ENCODE results near the gene TERB1.
"Not testable (repeated sequence)": the region's sequence is repeated elsewhere in the genome, so short reads cannot be mapped to it uniquely, and the experiment has no call there.

The TERB1 gene

DNA sequence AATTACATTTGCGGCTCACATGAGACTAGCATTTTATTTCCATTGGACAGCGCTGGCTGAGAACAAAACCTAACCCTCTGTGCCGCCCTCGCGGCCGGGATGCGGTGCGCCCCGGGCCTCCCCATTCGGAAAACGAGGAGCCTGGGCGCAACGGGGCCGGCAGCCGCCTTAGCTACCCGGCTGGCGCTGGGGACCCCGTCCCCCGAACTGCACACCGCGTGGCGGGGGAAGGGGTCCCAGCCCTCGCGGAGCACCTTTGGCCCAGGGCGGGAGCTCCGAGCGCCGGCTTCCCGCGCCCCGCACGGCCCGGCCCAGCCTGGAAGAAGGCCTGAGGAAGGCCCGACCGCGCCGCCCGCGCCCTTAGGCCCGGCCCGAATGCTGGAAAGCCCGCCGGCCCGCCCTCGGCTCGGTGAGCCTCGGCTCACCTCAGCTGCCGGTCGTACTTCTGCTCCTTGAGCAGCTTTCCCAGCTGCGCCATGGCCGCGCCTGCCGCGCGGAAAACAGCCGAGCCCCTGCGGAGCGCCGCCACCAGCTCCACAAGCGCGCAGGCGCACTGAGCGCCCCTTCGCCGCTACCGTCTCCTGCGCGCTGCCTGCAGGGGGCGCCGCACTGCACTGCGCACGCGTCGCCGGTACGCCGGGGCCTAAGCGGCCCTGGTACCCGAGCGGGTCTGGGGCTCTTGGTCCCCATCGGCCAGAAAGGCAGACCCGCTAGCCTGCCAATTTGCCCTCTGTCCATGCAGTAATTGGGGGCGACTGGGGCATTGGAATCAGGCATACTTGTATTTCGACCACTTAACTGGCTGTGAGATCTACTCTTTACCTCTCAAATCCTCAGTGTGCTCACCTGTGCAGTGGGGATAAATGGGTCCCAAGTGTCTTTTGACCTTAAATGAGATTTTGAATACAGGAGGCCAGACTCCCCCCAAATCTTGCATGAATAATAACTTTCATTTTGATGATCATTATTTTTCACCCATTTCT, 29.3 kb upstream of the TERB1 start, which contains the start of gene NAE1:
NAE1 (minus strand) TSS at position 555 of the 983 bp plus-strand sequence; CDS start at position 478, 77 bp downstream.
- peak; percentile 92 for DNase-seq (ENCODE audit: low read depth)

DNA sequence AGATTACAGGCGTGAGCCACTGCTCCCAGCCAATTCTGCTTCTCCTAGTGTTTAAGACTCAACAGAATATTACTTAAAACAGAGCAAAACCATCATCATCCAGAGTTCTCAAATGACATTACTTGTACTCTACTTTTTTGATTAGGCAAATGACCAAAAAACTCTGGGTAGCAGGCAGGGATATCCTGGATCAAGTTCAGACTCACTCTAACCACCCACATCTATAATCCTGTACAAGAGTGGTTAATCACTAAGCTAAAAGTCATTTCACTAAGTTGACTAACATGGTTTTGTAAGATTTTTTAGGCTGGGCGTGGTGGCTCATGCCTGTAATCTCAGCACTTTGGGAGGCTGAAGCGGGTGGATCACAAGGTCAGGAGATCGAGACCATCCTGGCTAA, 22.6 kb upstream of the TERB1 start:
- no peak for DNase-seq (ENCODE audit: low read depth)

DNA sequence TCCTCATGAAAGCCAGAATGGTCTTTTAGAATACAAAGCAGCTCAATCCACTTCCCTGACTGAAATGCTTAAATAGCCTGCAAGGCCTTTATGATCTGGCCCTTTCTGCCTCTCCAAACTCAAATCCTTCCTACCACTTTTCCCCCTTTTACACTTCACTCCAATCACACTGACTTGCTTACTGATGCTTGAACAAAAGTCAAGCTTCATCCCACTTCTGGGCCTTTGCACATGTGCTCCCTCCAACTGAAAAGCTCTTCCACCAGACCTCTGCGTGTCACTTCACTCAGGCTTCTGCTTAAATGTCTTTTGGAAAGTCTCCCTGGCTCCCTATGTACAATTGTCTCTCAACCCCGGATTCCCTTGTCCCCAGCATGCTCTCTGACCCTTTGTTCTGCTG, 13.3 kb upstream of the TERB1 start:
- no peak for DNase-seq (ENCODE audit: low read depth)

DNA sequence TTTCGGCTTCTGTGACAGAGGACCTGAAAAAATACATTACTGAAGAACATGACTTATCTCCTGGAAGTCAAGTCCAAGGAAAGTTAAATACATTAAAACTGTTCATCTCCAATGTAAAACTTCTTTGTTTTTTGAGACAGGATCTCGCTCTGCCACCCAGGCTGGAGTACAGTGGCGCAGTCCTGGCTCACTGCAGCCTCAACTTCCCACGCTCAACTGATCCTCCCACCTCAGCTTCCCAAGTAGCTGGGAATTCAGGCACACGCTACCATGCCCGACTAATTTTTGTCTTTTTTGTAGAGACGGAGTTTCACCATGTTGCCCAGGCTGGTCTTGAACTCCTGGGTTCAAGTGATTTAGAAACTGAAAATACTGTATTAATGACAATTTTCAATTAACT, 9.7 kb upstream of the TERB1 start:
- no peak for DNase-seq (ENCODE audit: low read depth)

DNA sequence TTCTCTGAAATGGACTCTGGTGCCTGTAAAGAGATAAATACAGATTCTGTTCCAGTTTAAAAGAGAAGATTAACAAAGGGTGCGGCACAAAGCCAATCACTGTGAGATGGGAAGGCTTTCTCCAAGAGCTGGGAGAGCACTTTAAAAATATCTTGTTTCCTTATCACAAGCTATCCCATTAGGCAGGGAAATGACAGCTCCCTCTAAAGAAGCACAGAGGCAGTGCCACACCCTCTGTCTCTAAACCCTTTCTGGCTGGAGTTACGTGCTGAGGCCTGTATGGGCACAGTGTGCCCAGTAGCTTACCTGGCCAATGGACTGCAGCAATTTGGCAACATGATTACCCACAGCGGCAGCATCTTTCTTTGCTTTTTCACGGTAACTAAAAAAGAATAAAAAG, 9.0 kb upstream of the TERB1 start:
- no peak for DNase-seq (ENCODE audit: low read depth)

- no peak for DNase-seq (ENCODE audit: low read depth)
Observed at GRCh38 chr16:66809765-66810164, 8.4 kb upstream of the TERB1 start.

DNA sequence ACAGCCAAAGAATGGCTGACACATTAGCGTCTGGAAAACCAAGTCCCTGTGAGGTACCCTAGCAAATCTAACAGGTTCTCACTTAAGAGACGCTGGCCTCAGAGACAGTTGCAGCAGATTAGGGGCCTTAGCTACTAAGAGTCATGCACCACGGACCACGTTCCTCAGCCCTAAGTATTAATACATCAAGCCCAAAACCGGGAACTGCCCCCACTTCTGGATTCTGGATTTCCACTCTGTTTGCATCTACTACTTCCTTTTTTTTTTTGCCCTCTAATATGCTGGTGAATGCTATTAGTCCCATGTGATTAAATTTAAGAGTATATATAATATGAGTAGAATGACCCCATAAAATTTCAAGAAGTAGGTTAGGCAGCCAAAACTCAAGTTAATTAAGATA, 775 bp upstream of the TERB1 start:
- no peak for DNase-seq (ENCODE audit: low read depth)

- DNase-seq (ENCODE audit: low read depth), result no peak
Observed at GRCh38 chr16:66800856-66801255, 528 bp downstream of the TERB1 start.

DNA sequence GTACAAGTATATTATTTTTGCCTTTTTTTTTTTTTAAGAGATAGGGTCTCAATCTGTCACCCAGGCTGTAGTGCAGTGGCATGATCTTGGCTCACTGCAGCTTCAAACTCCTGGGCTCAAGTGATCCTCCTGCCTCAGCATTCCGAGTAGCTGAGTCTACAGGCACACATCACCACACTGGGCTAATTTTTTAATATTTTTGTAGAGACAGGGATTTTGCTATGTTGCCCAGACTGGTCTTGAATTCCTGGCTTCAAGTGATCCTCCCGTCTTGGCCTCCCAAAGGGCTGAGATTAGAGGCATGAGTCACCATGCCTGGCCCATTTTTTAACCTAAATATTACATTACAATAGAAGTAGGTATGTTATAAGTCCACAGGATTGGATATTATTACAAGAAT, 3.2 kb downstream of the TERB1 start:
- DNase-seq (ENCODE audit: low read depth), result no peak

DNA sequence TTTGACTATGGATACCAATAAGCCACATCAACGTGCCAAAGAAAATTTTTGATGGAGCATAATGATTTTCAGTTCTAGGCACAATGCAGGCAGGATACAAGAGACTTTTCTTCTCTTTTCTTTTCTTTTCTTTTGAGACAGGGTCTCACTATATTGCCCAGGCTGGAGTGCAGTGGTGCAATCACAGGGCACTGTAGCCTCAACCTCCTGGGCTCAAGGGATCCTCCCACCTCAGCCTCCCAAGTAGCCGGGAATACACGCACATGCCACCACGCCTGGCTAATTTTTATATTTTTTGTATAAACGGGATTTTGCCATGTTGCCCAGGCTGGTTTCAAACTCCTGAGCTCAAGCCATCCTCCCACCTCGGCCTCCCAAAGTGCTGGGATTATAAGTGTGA, 7.4 kb downstream of the TERB1 start:
- not testable (repeated sequence) for DNase-seq (ENCODE audit: low read depth)

GRCh38 chr16:66790130-66790733, 11.2 kb downstream of the TERB1 start:
- no peak for DNase-seq (ENCODE audit: low read depth)

DNA sequence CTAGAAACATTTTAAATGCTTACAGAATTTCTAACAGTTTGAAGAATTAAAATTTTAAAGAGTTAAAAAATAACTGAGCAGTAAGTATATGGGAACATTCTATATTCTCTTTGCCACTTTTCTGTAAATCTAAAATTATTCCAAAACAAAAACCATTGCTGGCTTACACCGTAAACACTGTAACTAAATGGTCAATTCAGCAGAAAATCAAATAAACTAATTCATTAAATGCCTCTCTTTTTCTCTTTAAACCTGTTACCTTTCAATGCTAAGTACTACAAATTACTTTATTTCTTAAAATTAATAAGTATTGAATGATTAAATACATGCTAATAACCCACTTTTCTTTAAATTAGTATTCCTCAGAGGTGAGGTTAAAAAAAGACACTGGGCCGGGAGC, 14.0 kb downstream of the TERB1 start:
- no peak for DNase-seq (ENCODE audit: low read depth)

GRCh38 chr16:66786551-66786950, 14.8 kb downstream of the TERB1 start:
- no peak for DNase-seq (ENCODE audit: low read depth)

GRCh38 chr16:66776457-66776856, 24.9 kb downstream of the TERB1 start:
- no peak for DNase-seq (ENCODE audit: low read depth)

- DNase-seq (ENCODE audit: low read depth), result no peak
Observed at GRCh38 chr16:66774981-66775380, 26.4 kb downstream of the TERB1 start.

DNA sequence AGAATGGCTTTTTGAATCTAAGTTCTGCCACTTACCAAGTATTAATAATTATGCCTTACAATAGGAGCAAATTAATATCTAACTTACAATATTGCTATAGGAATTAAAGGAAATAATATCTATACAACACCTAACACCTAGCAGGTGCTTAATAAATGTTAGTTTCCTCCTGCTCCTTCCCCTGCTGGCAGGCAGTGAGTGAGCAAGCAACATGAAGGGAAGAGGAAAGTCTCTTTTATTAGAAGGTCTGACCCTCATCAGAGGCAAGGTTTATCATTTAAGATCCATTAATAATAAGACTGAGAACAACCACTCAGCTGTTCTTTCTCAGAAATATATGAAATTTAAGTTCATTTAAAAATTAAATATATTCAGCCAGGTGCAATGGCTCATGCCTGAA, 43.3 kb downstream of the TERB1 start:
- no peak for DNase-seq (ENCODE audit: low read depth)

DNA sequence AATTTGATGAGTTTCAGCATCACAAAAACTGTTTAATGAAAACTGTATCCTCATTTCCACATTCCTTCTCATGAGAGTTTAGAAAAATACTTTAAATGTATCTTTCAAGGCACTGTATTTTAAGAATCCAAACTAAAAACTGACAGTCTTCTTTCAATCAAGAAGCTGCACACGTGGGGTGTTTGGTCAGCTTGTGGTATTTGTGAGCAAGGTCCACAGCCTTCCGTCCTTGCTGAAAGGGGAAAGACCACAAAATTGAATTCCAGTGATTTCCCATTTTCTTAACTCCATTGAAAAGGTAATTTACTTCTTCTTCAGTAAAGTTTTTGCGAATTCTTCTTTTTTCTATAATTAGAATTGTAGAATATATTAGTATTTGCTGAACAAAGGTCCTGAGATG, 46.6 kb downstream of the TERB1 start:
- DNase-seq (ENCODE audit: low read depth), result no peak

GRCh38 chr16:66754211-66754610, 47.2 kb downstream of the TERB1 start:
- DNase-seq (ENCODE audit: low read depth), result no peak

- DNase-seq (ENCODE audit: low read depth), result no peak
Observed at GRCh38 chr16:66752958-66753357, 48.4 kb downstream of the TERB1 start.

DNA sequence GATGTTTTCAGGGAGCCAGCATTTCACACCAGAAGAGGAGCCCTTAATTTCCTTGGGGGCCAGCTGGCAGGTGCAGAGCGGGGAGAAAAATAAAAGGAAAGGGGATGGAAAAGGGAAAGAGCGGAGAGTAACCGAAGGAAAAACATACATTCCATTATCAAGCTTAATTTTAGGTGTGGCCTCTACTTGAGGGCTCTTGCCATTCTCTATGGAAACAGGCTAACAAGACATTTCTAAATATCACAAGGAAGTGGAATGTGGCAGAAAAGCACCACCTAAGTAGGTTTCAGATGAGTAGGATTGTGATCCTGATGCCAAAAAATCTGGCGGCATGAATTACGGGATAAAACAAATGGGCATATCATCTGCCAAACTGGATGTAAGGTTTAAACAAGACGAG, 49.0 kb downstream of the TERB1 start:
- DNase-seq (ENCODE audit: low read depth), result no peak

GRCh38 chr16:66751992-66752322, 49.4 kb downstream of the TERB1 start:
- DNase-seq (ENCODE audit: low read depth), result no peak

GRCh38 chr16:66751303-66751991, 49.9 kb downstream of the TERB1 start, which contains the start of gene DYNC1LI2:
TSS of gene DYNC1LI2 (minus strand) at chr16:66751609. CDS start at chr16:66751591, 18 bp downstream.
- peak; percentile 82 for DNase-seq (ENCODE audit: low read depth)

- DNase-seq (ENCODE audit: low read depth), result no peak
Observed at GRCh38 chr16:66751053-66751302, 50.4 kb downstream of the TERB1 start.
